Natural killer cell (primary cell): Measurements from ENCODE around the gene ACSS3. TPM values are rescaled to one million over a fixed set of nuclear protein-coding genes. Genes with fewer than 3 reads are reported as not detected.

Experiments
- ATAC-seq, 3 donors: fragments of 150-1000 bp in 2 of 3; fragments of 200-7000 bp in 1 of 3; cut with Tn5 transposase; 1 replicate in 1 of 3; 2 replicates in 2 of 3; pipeline ENCODE4 v1.10.0; 2021; ENCODE audit warnings: mild to moderate bottlenecking in 2 of 3, moderate library complexity in 2 of 3
- DNase-seq, 2 donors: peaks; one replicate each; pipeline versions ENCODE4 v3.0.0 to v3.0.0-alpha.2; 2013 to 2021; ENCODE audit warnings: mixed read lengths in 1 of 2
- H3K27ac ChIP-seq: one replicate; pipeline ENCODE4 v1.5.1; 2013; ENCODE audit warnings: mild to moderate bottlenecking, low read length
- H3K27me3 ChIP-seq: one replicate; pipeline ENCODE4 v1.6.1; 2013; ENCODE audit warnings: low read length; ENCODE audit not compliant: control insufficient read depth, insufficient read depth
- H3K36me3 ChIP-seq: one replicate; pipeline ENCODE4 v1.6.1; 2013; ENCODE audit warnings: low read length; ENCODE audit not compliant: control insufficient read depth, insufficient read depth
- H3K4me1 ChIP-seq: one replicate; pipeline ENCODE4 v1.6.1; 2013; ENCODE audit warnings: low read length; ENCODE audit not compliant: control insufficient read depth, insufficient read depth
- H3K4me3 ChIP-seq: one replicate; pipeline ENCODE4 v1.5.1; 2013; ENCODE audit warnings: low read length
- H3K9me3 ChIP-seq: one replicate; pipeline ENCODE4 v1.6.1; 2013; ENCODE audit warnings: low read length; ENCODE audit not compliant: control insufficient read depth, insufficient read depth
- H3K27ac Mint-ChIP-seq, 2 donors: one replicate each; pipeline ENCODE4 v1.8.0; 2022; ENCODE audit warnings: mild to moderate bottlenecking in 2 of 2, mixed read lengths in 2 of 2, moderate library complexity in 1 of 2
- H3K27me3 Mint-ChIP-seq, 2 donors: one replicate each; pipeline ENCODE4 v1.8.0; 2022; ENCODE audit warnings: low read depth in 2 of 2, mixed read lengths in 2 of 2
- H3K36me3 Mint-ChIP-seq: one replicate; pipeline ENCODE4 v1.8.0; 2022; ENCODE audit warnings: mixed read lengths
- H3K4me1 Mint-ChIP-seq, 2 donors: one replicate each; pipeline ENCODE4 v1.8.0; 2022; ENCODE audit warnings: mixed read lengths in 2 of 2
- H3K4me3 Mint-ChIP-seq: one replicate; pipeline ENCODE4 v1.8.0; 2022; ENCODE audit warnings: mild to moderate bottlenecking, moderate library complexity, mixed read lengths
- H3K9me3 Mint-ChIP-seq, 2 donors: one replicate each; pipeline ENCODE4 v1.8.0; 2022; ENCODE audit warnings: mixed read lengths in 2 of 2
- WGBS: methylation state at CpG from one replicate; pipeline ENCODE4 v1.1.7; 2013; ENCODE audit warnings: missing lambda C conversion rate; ENCODE audit not compliant: insufficient coverage; 5-methylcytosine and 5-hydroxymethylcytosine counted together
- intact Hi-C: fragments of 100-400 bp; cut with micrococcal nuclease; formaldehyde crosslinking; loops from one replicate; pipeline ENCODE4 v1.14.2; 2022
- total RNA-seq, 4 donors: library from RNA; stranded (reverse); fragments of 120-200 nt in 1 of 4; gene quantifications; one replicate each; pipeline versions ENCODE4 v1.2.3 to v1.2.4, GENCODE V29; 2013 to 2022
- TF ChIP-seq, protein P1 (sequence below): fragments of 200-600 bp; IDR thresholded peaks from one replicate; pipeline ENCODE4 v1.8.0; 2022; ENCODE audit warnings: antibody characterized with exemption

ACSS3 gene
- total RNA-seq, 3 donors from 2014 or later (not counting 1 experiment from before 2014, with no cell fraction given): 2.9 TPM; not detected in 2

DNA sequence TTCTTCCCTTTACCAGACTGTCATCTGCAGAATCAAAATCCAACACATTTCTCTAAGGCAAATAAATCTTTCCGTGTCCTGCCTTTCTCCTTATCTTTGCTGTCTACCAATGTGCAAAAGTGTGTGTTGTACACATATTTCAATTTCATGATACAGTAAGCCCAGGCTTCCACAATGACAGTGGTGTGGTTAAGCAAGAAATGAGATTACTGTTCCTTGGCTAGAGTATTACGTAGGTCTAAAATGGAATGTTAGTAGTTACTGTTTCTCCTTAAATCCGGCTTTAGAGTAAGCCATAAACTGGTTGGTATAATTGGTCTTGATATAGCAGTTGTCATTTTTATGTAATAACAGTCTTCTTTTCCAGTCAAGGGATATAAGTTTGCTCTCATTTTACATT, 82.0 kb downstream of the ACSS3 start:
- ATAC-seq (no peak), DNase-seq (no peak)
- intact Hi-C loops: no loop called here
- Mint-ChIP-seq H3K4me1 (no peaks in the 10 kb centered on the region), H3K27ac (no peak overlapping the region), H3K27me3 (no peaks in the 10 kb centered on the region), H3K36me3 (no peaks in the 10 kb centered on the region), H3K4me3 (no peak overlapping the region), H3K9me3 (peaks cover 4 to 9% of the 10 kb centered on the region in 2 donors)
- Histone ChIP-seq H3K27me3 (no peaks in the 10 kb centered on the region), H3K4me3 (no peak overlapping the region), H3K9me3 (peaks cover 8% of the 10 kb centered on the region), H3K27ac (no peak overlapping the region), H3K36me3 (no peaks in the 10 kb centered on the region), H3K4me1 (no peaks in the 10 kb centered on the region)
- TF ChIP-seq, protein P1, sequence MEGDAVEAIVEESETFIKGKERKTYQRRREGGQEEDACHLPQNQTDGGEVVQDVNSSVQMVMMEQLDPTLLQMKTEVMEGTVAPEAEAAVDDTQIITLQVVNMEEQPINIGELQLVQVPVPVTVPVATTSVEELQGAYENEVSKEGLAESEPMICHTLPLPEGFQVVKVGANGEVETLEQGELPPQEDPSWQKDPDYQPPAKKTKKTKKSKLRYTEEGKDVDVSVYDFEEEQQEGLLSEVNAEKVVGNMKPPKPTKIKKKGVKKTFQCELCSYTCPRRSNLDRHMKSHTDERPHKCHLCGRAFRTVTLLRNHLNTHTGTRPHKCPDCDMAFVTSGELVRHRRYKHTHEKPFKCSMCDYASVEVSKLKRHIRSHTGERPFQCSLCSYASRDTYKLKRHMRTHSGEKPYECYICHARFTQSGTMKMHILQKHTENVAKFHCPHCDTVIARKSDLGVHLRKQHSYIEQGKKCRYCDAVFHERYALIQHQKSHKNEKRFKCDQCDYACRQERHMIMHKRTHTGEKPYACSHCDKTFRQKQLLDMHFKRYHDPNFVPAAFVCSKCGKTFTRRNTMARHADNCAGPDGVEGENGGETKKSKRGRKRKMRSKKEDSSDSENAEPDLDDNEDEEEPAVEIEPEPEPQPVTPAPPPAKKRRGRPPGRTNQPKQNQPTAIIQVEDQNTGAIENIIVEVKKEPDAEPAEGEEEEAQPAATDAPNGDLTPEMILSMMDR: no peak
- 90% methylated on average over 3 of the region's 3 CpGs for WGBS

DNA sequence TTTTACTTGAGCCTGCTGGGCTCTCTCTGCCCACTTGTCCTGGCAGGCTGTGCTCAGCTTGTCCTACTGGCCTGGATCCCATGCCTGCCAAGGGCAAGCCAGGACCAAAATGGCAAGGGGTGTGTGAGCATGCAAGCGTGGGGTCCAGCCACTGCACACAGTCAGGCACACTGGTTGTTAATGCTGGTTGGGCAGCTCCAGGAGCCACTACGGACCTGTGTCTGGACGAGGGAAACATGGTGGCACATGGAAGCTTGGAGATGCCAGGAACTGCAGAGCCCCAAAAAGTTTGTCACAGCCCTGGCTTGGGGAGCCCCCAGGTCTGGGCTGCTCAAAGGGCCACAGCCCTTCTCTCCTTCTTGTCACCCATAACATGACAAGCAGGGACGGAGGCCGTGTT, 83.8 kb downstream of the ACSS3 start:
- no peaks in the 10 kb centered on the region for H3K4me1 Mint-ChIP-seq
- ATAC-seq (no peak), DNase-seq (no peak)
- no peak overlapping the region for H3K27ac ChIP-seq
- no peaks in the 10 kb centered on the region for H3K36me3 ChIP-seq
- no peaks in the 10 kb centered on the region for H3K27me3 Mint-ChIP-seq
- H3K4me3 ChIP-seq: no peak overlapping the region
- H3K4me1 ChIP-seq: no peaks in the 10 kb centered on the region
- H3K4me3 Mint-ChIP-seq: no peak overlapping the region
- peaks cover 10 to 11% of the 10 kb centered on the region in 2 donors for H3K9me3 Mint-ChIP-seq
- peaks cover 8% of the 10 kb centered on the region for H3K9me3 ChIP-seq
- whole genome bisulfite sequencing: 90% methylated on average over 5 of the region's 5 CpGs
- no peak overlapping the region for H3K27ac Mint-ChIP-seq
- intact Hi-C loops: no loop called here
- H3K36me3 Mint-ChIP-seq: no peaks in the 10 kb centered on the region
- TF ChIP-seq, protein P1: no peak
- no peaks in the 10 kb centered on the region for H3K27me3 ChIP-seq

DNA sequence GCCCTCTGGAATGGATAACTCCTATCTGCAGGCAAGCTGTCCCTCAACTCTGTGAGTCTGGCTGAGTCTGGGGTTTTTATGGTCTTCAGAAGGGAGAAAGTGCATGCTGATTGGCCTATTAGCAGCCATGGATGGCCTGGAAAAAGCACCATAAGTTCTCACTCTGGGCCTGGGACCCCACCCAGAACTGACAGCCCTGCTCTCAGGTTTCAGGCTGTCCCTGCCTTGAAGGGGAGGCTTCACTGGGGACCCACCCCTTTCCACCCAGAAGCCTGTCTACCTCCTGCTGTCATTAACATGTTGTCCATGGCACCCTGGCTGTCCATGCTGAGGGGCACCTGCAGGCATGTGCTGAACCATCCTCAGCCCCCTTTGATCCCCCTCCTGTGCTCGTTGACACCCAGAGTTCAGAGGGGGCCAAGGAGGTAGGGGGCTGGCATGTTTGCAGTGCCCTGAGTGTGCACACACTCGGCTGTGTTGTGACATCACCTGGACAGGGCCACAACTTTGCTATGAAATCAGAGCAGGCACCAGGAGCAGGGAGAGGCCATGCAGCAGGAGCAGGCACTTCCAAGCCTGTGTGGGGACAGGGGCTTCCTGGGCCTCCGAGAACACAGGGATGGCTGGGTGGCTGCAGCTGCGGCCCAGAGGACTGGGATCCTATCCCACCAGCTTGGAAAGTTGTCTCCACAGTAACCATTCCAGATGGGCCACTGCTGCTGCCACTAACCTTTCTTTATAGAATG, 84.7 kb downstream of the ACSS3 start:
- H3K27ac ChIP-seq: no peak overlapping the region
- intact Hi-C loops: no loop called here
- 81% methylated on average over 4 of the region's 4 CpGs for WGBS
- no peak overlapping the region for H3K27ac Mint-ChIP-seq
- no peak for ATAC-seq
- H3K4me1 Mint-ChIP-seq: no peaks in the 10 kb centered on the region
- no peaks in the 10 kb centered on the region for H3K27me3 Mint-ChIP-seq
- DNase-seq: no peak
- no peaks in the 10 kb centered on the region for H3K27me3 ChIP-seq
- H3K9me3 Mint-ChIP-seq: peaks cover 10 to 13% of the 10 kb centered on the region in 2 donors
- no peak overlapping the region for H3K4me3 Mint-ChIP-seq
- H3K36me3 ChIP-seq: no peaks in the 10 kb centered on the region
- TF ChIP-seq, protein P1: no peak
- no peaks in the 10 kb centered on the region for H3K36me3 Mint-ChIP-seq
- H3K4me3 ChIP-seq: no peak overlapping the region
- no peaks in the 10 kb centered on the region for H3K4me1 ChIP-seq
- H3K9me3 ChIP-seq: peaks cover 8% of the 10 kb centered on the region

DNA sequence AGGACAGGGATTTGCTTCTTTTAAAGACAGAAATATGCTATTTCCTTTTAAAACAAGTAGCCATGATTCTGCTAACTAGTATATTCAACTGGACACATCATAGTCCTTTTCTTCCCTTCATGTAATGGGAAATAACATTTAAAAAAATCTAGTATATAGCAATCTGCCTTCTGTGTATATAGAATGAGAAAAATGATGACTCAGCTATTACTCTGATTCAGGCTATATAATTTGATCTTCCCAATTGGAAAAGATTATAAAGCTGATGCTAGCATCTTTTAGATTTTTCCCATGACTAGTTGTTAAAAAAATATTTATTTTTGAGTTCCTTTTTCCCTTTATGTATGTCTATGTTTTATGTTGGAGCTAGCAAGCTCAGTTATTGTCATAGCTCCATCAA, 86.9 kb downstream of the ACSS3 start:
- H3K4me3 ChIP-seq: no peak overlapping the region
- no peaks in the 10 kb centered on the region for H3K4me1 ChIP-seq
- Mint-ChIP-seq H3K4me3 (no peak overlapping the region), H3K27ac (no peak overlapping the region), H3K36me3 (no peaks in the 10 kb centered on the region), H3K9me3 (peaks cover 8 to 11% of the 10 kb centered on the region in 2 donors), H3K4me1 (no peaks in the 10 kb centered on the region), H3K27me3 (no peaks in the 10 kb centered on the region)
- ATAC-seq: no peak
- DNase-seq: no peak
- TF ChIP-seq, protein P1: no peak
- peaks cover 8% of the 10 kb centered on the region for H3K9me3 ChIP-seq
- H3K27ac ChIP-seq: no peak overlapping the region
- H3K36me3 ChIP-seq: no peaks in the 10 kb centered on the region
- H3K27me3 ChIP-seq: no peaks in the 10 kb centered on the region
- intact Hi-C loops: no loop called here
